ENCODE measurements around the gene KIF16B. TPM values are rescaled to one million over a fixed set of nuclear protein-coding genes. Genes with fewer than 3 reads are reported as not detected.

KIF16B gene
- total and polyA plus RNA-seq, 10 of the 15 experiments (the other 5 are each of a cell fraction or from before 2014, with no cell fraction given): 0.21 to 5.2 (median 3.0) TPM

GRCh38 chr20:16296931-16297330, 276.3 kb downstream of the KIF16B start:
- Histone ChIP-seq H3K4me2 (ENCODE audit: control insufficient read depth, insufficient read depth) (no peak overlapping the region), H3K36me3 (ENCODE audit: control insufficient read depth in 2 of 2, insufficient read depth in 2 of 2, low read length in 1 of 2) (no peaks in the 10 kb centered on the region), H3K9me3 (replicated peaks; ENCODE audit: control insufficient read depth, insufficient read depth, low read length) (no peaks in the 10 kb centered on the region), H3K27me3 (replicated peaks in 1 of 2; ENCODE audit: control insufficient read depth in 2 of 2, insufficient read depth in 2 of 2, low read length in 1 of 2) (no peaks in the 10 kb centered on the region), H3K4me3 (no peak overlapping the region), H4K20me1 (ENCODE audit: control insufficient read depth, insufficient read depth) (no peaks in the 10 kb centered on the region), H3K79me2 (ENCODE audit: control insufficient read depth, insufficient read depth, low read length) (no peaks in the 10 kb centered on the region), H2AFZ (ENCODE audit: control insufficient read depth, low read depth, low read length) (no peak overlapping the region), H3K27ac (ENCODE audit: control insufficient read depth, insufficient read depth) (no peak overlapping the region), H3K9ac (ENCODE audit: control insufficient read depth, insufficient read depth, low read length) (no peak overlapping the region), H3K4me1 (ENCODE audit: control insufficient read depth, insufficient read depth, low read length) (no peaks in the 10 kb centered on the region)
- ChIA-PET SMC1A (ENCODE audit: uncharacterized antibody, unreplicated experiment) (no interaction called here), RAD21 (ENCODE audit: unreplicated experiment) (no interaction called here), CTCF (interaction anchor here (0.7 to 1.0 kb wide), 2 partner anchors 366 to 1922 kb away, joined by 3 read pairs; no protein-coding TSS in a partner anchor), POLR2A (no interaction called here)
- DNase-seq (ENCODE audit: low read depth, low spot score): no peak
- BruUV-seq (replicated peaks): no TSS peak
- FAIRE-seq: no peak
- no peak for ATAC-seq
- TF ChIP-seq CEBPZ (IDR thresholded peaks at IDR 0.05; ENCODE audit: low read depth, low read length): no peak
- no peak for TF ChIP-seq ATF3 (IDR thresholded peaks at IDR 0.05; ENCODE audit: borderline replicate concordance, extremely low read depth, low read depth, low read length)
- TF ChIP-seq WRNIP1 (IDR thresholded peaks at IDR 0.05; ENCODE audit: borderline replicate concordance, low read depth, low read length): no peak
- TF ChIP-seq CREB1 (IDR thresholded peaks at IDR 0.05; ENCODE audit: low read depth): no peak
- no peak for TF ChIP-seq RFX5 (IDR thresholded peaks at IDR 0.05; ENCODE audit: low read depth, low read length)
- no peak for TF ChIP-seq DPF2 (IDR thresholded peaks at IDR 0.05)
- no peak for TF ChIP-seq BHLHE40 (IDR thresholded peaks at IDR 0.05; ENCODE audit: borderline replicate concordance in 1 of 2, low read depth in 2 of 2, low read length in 1 of 2)
- 55% methylated on average over 3 of the region's 3 CpGs for WGBS (ENCODE audit: insufficient coverage, insufficient replicate concordance, low lambda C conversion rate, missing lambda C conversion rate)
- in situ Hi-C loops (cut with MboI) (no loop called here), intact Hi-C loops (cut with micrococcal nuclease; ENCODE audit: unreplicated experiment) (no loop called here)

All from GM12878 (cell line).